H1 (cell line): ENCODE measurements around the gene OR2T34. TPM values are rescaled to one million over a fixed set of nuclear protein-coding genes. Genes with fewer than 3 reads are reported as not detected.

Source experiments
- CTCF ChIA-PET: fragments of 300-600 bp; sonication (Branson Sonifier 250); formaldehyde crosslinking; loops from one replicate; lab custom pipeline; 2021; ENCODE audit not compliant: partially characterized antibody; lab: Charles Lee
- POLR2A ChIA-PET: fragments of 300-600 bp; sonication (Branson Sonifier 250); formaldehyde crosslinking; loops from one replicate; lab custom pipeline; 2021; ENCODE audit warnings: inconsistent platforms; ENCODE audit not compliant: partially characterized antibody; lab: Charles Lee
- DNase-seq, 2 experiments: peaks; one replicate each; pipeline versions ENCODE4 v3.0.0 to v3.0.0-alpha.2; 2010 to 2022; ENCODE audit warnings: low spot score in 2 of 2, low read depth in 1 of 2, mixed read lengths in 1 of 2
- FAIRE-seq: peaks from 2 replicates; lab custom pipeline; 2011; peaks lifted over from hg19 to GRCh38; lab: Jason Lieb, UNC
- H2AFZ ChIP-seq: 2 replicates; pipeline ENCODE4 v1.8.1; 2012; ENCODE audit warnings: low read length, inconsistent platforms
- H2AK5ac ChIP-seq: 2 replicates; pipeline ENCODE4 v1.6.1; 2013; ENCODE audit warnings: low read depth, low read length
- H2BK120ac ChIP-seq: replicated peaks from 2 replicates; pipeline ENCODE3; 2013; ENCODE audit warnings: low read depth, low read length, inconsistent platforms
- H2BK12ac ChIP-seq: 2 replicates; pipeline ENCODE4 v1.6.1; 2013; ENCODE audit warnings: low read depth, low read length
- H2BK15ac ChIP-seq: 2 replicates; pipeline ENCODE4 v1.6.1; 2013; ENCODE audit warnings: low read length
- H2BK20ac ChIP-seq: 2 replicates; pipeline ENCODE4 v1.6.1; 2013; ENCODE audit warnings: low read length
- H2BK5ac ChIP-seq: 2 replicates; pipeline ENCODE4 v1.6.1; 2013; ENCODE audit warnings: low read depth, low read length
- H3K14ac ChIP-seq: 2 replicates; pipeline ENCODE4 v1.6.1; 2013; ENCODE audit warnings: inconsistent platforms; ENCODE audit not compliant: insufficient read length
- H3K18ac ChIP-seq: 2 replicates; pipeline ENCODE4 v1.6.1; 2013; ENCODE audit warnings: low read length; ENCODE audit errors: extremely low read depth
- H3K23ac ChIP-seq: 2 replicates; pipeline ENCODE4 v1.6.1; 2013; ENCODE audit warnings: inconsistent platforms; ENCODE audit not compliant: insufficient read length
- H3K23me2 ChIP-seq: 2 replicates; pipeline ENCODE4 v1.6.1; 2013; ENCODE audit warnings: low read depth, low read length
- H3K27ac ChIP-seq: 2 replicates; pipeline ENCODE4 v1.6.1; 2011; ENCODE audit warnings: low read depth, low read length, inconsistent platforms
- H3K27me3 ChIP-seq, 4 experiments: replicated peaks in 1 of 4; 1 replicate in 1 of 4; 2 replicates in 3 of 4; pipeline versions ENCODE4 v1.6.1 to v1.8.1; 2011 to 2013; ENCODE audit warnings: low read length in 3 of 4, mild to moderate bottlenecking in 3 of 4, inconsistent platforms in 2 of 4, mixed read lengths in 2 of 4, moderate library complexity in 1 of 4; ENCODE audit not compliant: control insufficient read depth in 3 of 4, insufficient read depth in 3 of 4; ENCODE audit errors: extremely low read depth in 1 of 4
- H3K36me3 ChIP-seq, 4 experiments: 2 replicates each; pipeline versions ENCODE4 v1.6.1 to v1.8.1; 2011 to 2013; ENCODE audit warnings: mild to moderate bottlenecking in 4 of 4, low read length in 3 of 4, moderate library complexity in 2 of 4, control low read depth in 1 of 4, inconsistent platforms in 1 of 4; ENCODE audit not compliant: insufficient read depth in 4 of 4, control insufficient read depth in 2 of 4
- H3K4ac ChIP-seq: replicated peaks from 2 replicates; pipeline ENCODE3; 2013; ENCODE audit warnings: low read length, low read depth, mixed read lengths, inconsistent platforms; ENCODE audit not compliant: insufficient read length
- H3K4me1 ChIP-seq, 4 experiments: replicated peaks in 1 of 4; 1 replicate in 1 of 4; 2 replicates in 3 of 4; pipeline versions ENCODE4 v1.6.1 to v1.8.1; 2011 to 2013; ENCODE audit warnings: low read length in 3 of 4, inconsistent platforms in 2 of 4, mixed read lengths in 1 of 4; ENCODE audit not compliant: insufficient read depth in 4 of 4, control insufficient read depth in 3 of 4
- H3K4me2 ChIP-seq, 2 experiments: 2 replicates each; pipeline versions ENCODE4 v1.6.1 to v1.8.1; 2011 to 2013; ENCODE audit warnings: low read depth in 2 of 2, low read length in 2 of 2, control low read depth in 1 of 2, inconsistent platforms in 1 of 2, mild to moderate bottlenecking in 1 of 2; ENCODE audit not compliant: insufficient read depth in 1 of 2
- H3K4me3 ChIP-seq, 4 experiments: fragments of 200-600, 300-600 bp in 1 of 4; sonication (generic), shearing (Covaris generic), sonication (Bioruptor Twin) in 1 of 4; 2 replicates each; pipeline versions ENCODE4 v1.5.1 to v1.8.1; 2011 to 2016; ENCODE audit warnings: low read length in 4 of 4, low read depth in 3 of 4, control low read depth in 2 of 4, inconsistent platforms in 2 of 4, mild to moderate bottlenecking in 2 of 4, mixed read lengths in 1 of 4, moderate library complexity in 1 of 4; ENCODE audit not compliant: insufficient read depth in 2 of 4; ENCODE audit errors: extremely low read depth in 1 of 4
- H3K56ac ChIP-seq: replicated peaks from 2 replicates; pipeline ENCODE3; 2013; ENCODE audit warnings: low read depth, mild to moderate bottlenecking, mixed read lengths, low read length, inconsistent platforms; ENCODE audit not compliant: insufficient read length
- H3K79me1 ChIP-seq: 2 replicates; pipeline ENCODE4 v1.6.1; 2013; ENCODE audit warnings: low read depth, low read length, control low read depth
- H3K79me2 ChIP-seq, 2 experiments: 2 replicates each; pipeline versions ENCODE4 v1.6.1 to v1.8.1; 2012 to 2013; ENCODE audit warnings: low read length in 2 of 2, mild to moderate bottlenecking in 2 of 2, inconsistent platforms in 1 of 2; ENCODE audit not compliant: insufficient read depth in 2 of 2, control insufficient read depth in 1 of 2
- H3K9ac ChIP-seq, 4 experiments: replicated peaks in 1 of 4; 1 replicate in 1 of 4; 2 replicates in 3 of 4; pipeline versions ENCODE4 v1.6.1 to v1.8.1; 2011 to 2013; ENCODE audit warnings: low read depth in 3 of 4, low read length in 3 of 4, control low read depth in 2 of 4, mild to moderate bottlenecking in 2 of 4, moderate library complexity in 2 of 4, inconsistent platforms in 1 of 4; ENCODE audit errors: extremely low read depth in 1 of 4
- H3K9me3 ChIP-seq, 2 experiments: 2 replicates each; pipeline versions ENCODE4 v1.6.1 to v1.8.1; 2012 to 2013; ENCODE audit warnings: mild to moderate bottlenecking in 2 of 2, moderate library complexity in 2 of 2, control low read depth in 1 of 2, inconsistent platforms in 1 of 2, low read depth in 1 of 2, low read length in 1 of 2, mixed read lengths in 1 of 2; ENCODE audit not compliant: insufficient read depth in 2 of 2
- H4K20me1 ChIP-seq, 2 experiments: replicated peaks in 1 of 2; 2 replicates each; pipeline versions ENCODE3 to v1.8.1; 2011 to 2013; ENCODE audit warnings: inconsistent platforms in 2 of 2, low read length in 2 of 2, mild to moderate bottlenecking in 1 of 2; ENCODE audit not compliant: insufficient read depth in 2 of 2, control insufficient read depth in 1 of 2
- H4K5ac ChIP-seq: 2 replicates; pipeline ENCODE4 v1.6.1; 2013; ENCODE audit warnings: low read length, low read depth, mixed read lengths, inconsistent platforms; ENCODE audit not compliant: insufficient read length
- H4K8ac ChIP-seq: 2 replicates; pipeline ENCODE4 v1.8.0; 2013; ENCODE audit warnings: mild to moderate bottlenecking, moderate library complexity, low read length, inconsistent platforms; ENCODE audit not compliant: insufficient read depth; ENCODE audit errors: extremely low read depth
- H4K91ac ChIP-seq: replicated peaks from 2 replicates; pipeline ENCODE3; 2013; ENCODE audit warnings: low read length, mixed read lengths, inconsistent platforms; ENCODE audit not compliant: insufficient read length
- BACH1 ChIP-seq: IDR thresholded peaks from 2 replicates; pipeline ENCODE4 v1.6.1; 2012; ENCODE audit warnings: low read length, improper control_type of control experiment
- EP300 ChIP-seq, 2 experiments: IDR thresholded peaks; 1 replicate in 1 of 2; 2 replicates in 1 of 2; pipeline ENCODE4 v1.6.1; 2011 to 2012; ENCODE audit warnings: low read depth in 2 of 2, low read length in 2 of 2, mild to moderate bottlenecking in 2 of 2, borderline replicate concordance in 1 of 2, inconsistent platforms in 1 of 2, moderate library complexity in 1 of 2
- KDM1A ChIP-seq: fragments of 200-600, 300-600 bp; sonication (generic); IDR thresholded peaks from 2 replicates; pipeline ENCODE4 v1.7.1; 2016; ENCODE audit warnings: mild to moderate bottlenecking, low read length, borderline replicate concordance
- SP2 ChIP-seq: IDR thresholded peaks from 2 replicates; pipeline ENCODE4 v1.6.1; 2012; ENCODE audit warnings: mild to moderate bottlenecking, low read length, inconsistent platforms
- SP4 ChIP-seq: IDR thresholded peaks from 2 replicates; pipeline ENCODE4 v1.6.1; 2012; ENCODE audit warnings: low read length, inconsistent platforms
- TAF7 ChIP-seq: optimal IDR thresholded peaks from 2 replicates; pipeline ENCODE3; 2011; ENCODE audit warnings: low read depth, mild to moderate bottlenecking, inconsistent platforms, low read length, moderate library complexity, borderline replicate concordance
- WGBS, 2 experiments: shearing (Covaris generic) in 1 of 2; methylation state at CpG; one replicate each; pipeline versions ENCODE4 v1.1.6 to v1.1.7; 2013 to 2015; ENCODE audit warnings: low lambda C conversion rate in 2 of 2, mixed read lengths in 2 of 2, inconsistent platforms in 1 of 2, low coverage in 1 of 2, missing lambda C conversion rate in 1 of 2; ENCODE audit not compliant: insufficient replicate concordance in 2 of 2, insufficient coverage in 1 of 2, insufficient read length in 1 of 2; ENCODE audit errors: extremely low coverage in 1 of 2, missing lambda C conversion rate in 1 of 2; 5-methylcytosine and 5-hydroxymethylcytosine counted together
- polyA plus RNA-seq, 7 experiments: library from polyadenylated mRNA; depleted of rRNA in 3 of 7; stranded (reverse) in 5 of 7; unstranded in 2 of 7; fragments of >200 nt in 5 of 7; fragments of 200-250 nt in 2 of 7; gene quantifications; 1 replicate in 5 of 7; 2 replicates in 1 of 7; 4 replicates in 1 of 7; pipeline versions ENCODE4 v1.2.1 to v1.2.3, GENCODE V29; 2011 to 2013; ENCODE audit warnings: missing spikeins in 2 of 7, mixed read lengths in 2 of 7
- total RNA-seq: library from RNA; stranded (reverse); fragmentation: NEBNext Ultra II Directional; extraction: Animal tissue kit (Norgen Biotek cat#: 25700); gene quantifications from 2 replicates; pipeline ENCODE4 v1.2.1, GENCODE V29; 2021
- TF ChIP-seq, protein P1 (sequence below): IDR thresholded peaks from 2 replicates; pipeline ENCODE4 v1.6.1; 2011; ENCODE audit warnings: low read depth, mild to moderate bottlenecking, low read length; ENCODE audit not compliant: insufficient read depth

OR2T34 gene
- total and polyA plus RNA-seq, 2 of the 8 experiments (the other 6 are each of a cell fraction or from before 2014, with no cell fraction given) = not detected

- Histone ChIP-seq H2AFZ (no peak overlapping the region), H3K4me1 (no peaks in the 10 kb centered on the region), H2BK12ac (no peak overlapping the region), H2BK120ac (no peak overlapping the region), H4K8ac (no peak overlapping the region), H2AK5ac (no peak overlapping the region), H3K9ac (no peak overlapping the region), H2BK15ac (no peak overlapping the region), H3K18ac (no peak overlapping the region), H3K23me2 (no peaks in the 10 kb centered on the region), H3K27me3 (no peaks in the 10 kb centered on the region), H3K79me1 (no peaks in the 10 kb centered on the region), H3K14ac (no peak overlapping the region), H4K5ac (no peak overlapping the region), H3K4ac (no peak overlapping the region), H3K23ac (no peak overlapping the region), H2BK20ac (no peak overlapping the region), H3K36me3 (no peaks in the 10 kb centered on the region), H3K9me3 (peaks cover 15 to 27% of the 10 kb centered on the region in 2 experiments; a peak in 3 of 4 replicates), H4K20me1 (no peaks in the 10 kb centered on the region), H4K91ac (no peak overlapping the region), H2BK5ac (no peak overlapping the region), H3K4me2 (no peak overlapping the region), H3K56ac (no peak overlapping the region), H3K79me2 (no peaks in the 10 kb centered on the region), H3K27ac (no peak overlapping the region), H3K4me3 (no peak overlapping the region)
- ChIA-PET POLR2A (no interaction called here), CTCF (no interaction called here)
- TF ChIP-seq TAF7 (no peak), BACH1 (no peak), SP2 (no peak), KDM1A (no peak), SP4 (no peak), EP300 (IDR thresholded peaks at IDR 0.05; ENCODE audit: borderline replicate concordance in 1 of 2, low read depth in 2 of 2, low read length in 2 of 2) (no peak)
- TF ChIP-seq, protein P1, sequence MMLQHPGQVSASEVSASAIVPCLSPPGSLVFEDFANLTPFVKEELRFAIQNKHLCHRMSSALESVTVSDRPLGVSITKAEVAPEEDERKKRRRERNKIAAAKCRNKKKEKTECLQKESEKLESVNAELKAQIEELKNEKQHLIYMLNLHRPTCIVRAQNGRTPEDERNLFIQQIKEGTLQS = no peak
- WGBS, 2 experiments = 71% methylated on average over 9 of the region's 9 CpGs; no CpG with 5 or more reads in 1 of the 2 experiments
- DNase-seq = no peak
- no peak for FAIRE-seq
Measured at GRCh38 chr1:248576260-248576980, 1.9 kb upstream of the OR2T34 start.
